Endothelial cell of umbilical vein (primary cell): ENCODE data around the gene WDR27. TPM values are rescaled to one million over a fixed set of nuclear protein-coding genes. Genes with fewer than 3 reads are reported as not detected.

Experiments
- BruUV-seq: library from RNA; stranded (reverse); fragments of 400-500 nt; replicated peaks from 2 replicates; lab custom pipeline; 2021; lab: Mats Ljungman, UMichigan
- CTCF ChIA-PET: fragments of 300-600, 350-600 bp; sonication (Branson Sonifier 250); formaldehyde crosslinking; loops from one replicate; lab custom pipeline; 2021; ENCODE audit warnings: antibody characterized with exemption, inconsistent platforms; lab: Charles Lee
- POLR2A ChIA-PET: fragments of 300-600, 350-600 bp; sonication (Branson Sonifier 250); formaldehyde crosslinking; loops from one replicate; lab custom pipeline; 2021; ENCODE audit warnings: antibody characterized with exemption, inconsistent platforms; lab: Charles Lee
- DNase-seq: peaks from one replicate; pipeline ENCODE4 v3.0.0-alpha.2; 2011; ENCODE audit warnings: low read depth, low spot score
- FAIRE-seq: peaks from 2 replicates; lab custom pipeline; 2011; peaks lifted over from hg19 to GRCh38; lab: Jason Lieb, UNC
- H2AFZ ChIP-seq: 2 replicates; pipeline ENCODE4 v1.6.0; 2012; ENCODE audit warnings: low read depth, low read length, control low read depth, inconsistent platforms
- H3K27ac ChIP-seq: 2 replicates; pipeline ENCODE4 v1.5.1; 2011; ENCODE audit warnings: low read depth, mild to moderate bottlenecking, control low read depth, low read length, moderate library complexity; ENCODE audit not compliant: insufficient read depth
- H3K27me3 ChIP-seq, 2 experiments: 2 replicates each; pipeline versions ENCODE4 v1.6.0 to v1.6.1; 2011; ENCODE audit warnings: low read length in 2 of 2, mixed read lengths in 1 of 2; ENCODE audit not compliant: control insufficient read depth in 2 of 2, insufficient read depth in 2 of 2
- H3K36me3 ChIP-seq, 2 experiments: 2 replicates in 1 of 2; 3 replicates in 1 of 2; pipeline ENCODE4 v1.5.1; 2011; ENCODE audit warnings: low read length in 2 of 2, mild to moderate bottlenecking in 1 of 2, moderate library complexity in 1 of 2; ENCODE audit not compliant: control insufficient read depth in 2 of 2, insufficient read depth in 2 of 2; ENCODE audit errors: extremely low read depth in 1 of 2
- H3K4me1 ChIP-seq: 3 replicates; pipeline ENCODE4 v1.5.1; 2011; ENCODE audit warnings: mild to moderate bottlenecking, low read length; ENCODE audit not compliant: control insufficient read depth, insufficient read depth; ENCODE audit errors: extremely low read depth
- H3K4me2 ChIP-seq: 2 replicates; pipeline ENCODE4 v1.6.1; 2011; ENCODE audit warnings: low read length, control low read depth, mixed read lengths; ENCODE audit not compliant: insufficient read depth
- H3K4me3 ChIP-seq, 3 experiments: fragments of 200-600 bp in 1 of 3; sonication (generic), shearing (Covaris generic) in 1 of 3; replicated peaks in 1 of 3; 2 replicates each; pipeline ENCODE4 v1.5.1; 2011 to 2016; ENCODE audit warnings: control low read depth in 3 of 3, low read length in 3 of 3, mild to moderate bottlenecking in 2 of 3, inconsistent platforms in 1 of 3, low read depth in 1 of 3, moderate library complexity in 1 of 3; ENCODE audit not compliant: insufficient read depth in 1 of 3
- H3K79me2 ChIP-seq: 2 replicates; pipeline ENCODE4 v1.6.0; 2012; ENCODE audit warnings: low read length, inconsistent platforms; ENCODE audit not compliant: control insufficient read depth, insufficient read depth
- H3K9ac ChIP-seq: replicated peaks from 2 replicates; pipeline ENCODE3; 2011; ENCODE audit warnings: low read length, control low read depth; ENCODE audit not compliant: insufficient read depth; ENCODE audit errors: extremely low read depth
- H3K9me1 ChIP-seq: replicated peaks from 3 replicates; pipeline ENCODE4 v1.6.0; 2011; ENCODE audit warnings: mild to moderate bottlenecking, low read length; ENCODE audit not compliant: control insufficient read depth, insufficient read depth; ENCODE audit errors: extremely low read depth
- H3K9me3 ChIP-seq: replicated peaks from 2 replicates; pipeline ENCODE4 v1.5.1; 2012; ENCODE audit warnings: low read length, inconsistent platforms; ENCODE audit not compliant: control insufficient read depth, insufficient read depth
- H4K20me1 ChIP-seq: replicated peaks from 2 replicates; pipeline ENCODE3; 2011; ENCODE audit warnings: mild to moderate bottlenecking, low read length; ENCODE audit not compliant: control insufficient read depth, insufficient read depth; ENCODE audit errors: extremely low read depth
- CTCF ChIP-seq, 2 donors: IDR thresholded peaks; 1 replicate in 1 of 2; 2 replicates in 1 of 2; pipeline ENCODE4 v1.5.1; 2011; ENCODE audit warnings: low read length in 2 of 2, mild to moderate bottlenecking in 2 of 2, moderate library complexity in 2 of 2, control low read depth in 1 of 2, inconsistent platforms in 1 of 2, low read depth in 1 of 2; ENCODE audit not compliant: insufficient read depth in 1 of 2; ENCODE audit errors: extremely low read depth in 1 of 2
- EZH2 ChIP-seq: IDR thresholded peaks from 2 replicates; pipeline ENCODE4 v1.6.1; 2012; ENCODE audit warnings: borderline replicate concordance, low read depth, mild to moderate bottlenecking, moderate library complexity, low read length, inconsistent platforms; ENCODE audit not compliant: severe bottlenecking
- FOS ChIP-seq: IDR thresholded peaks from 2 replicates; pipeline ENCODE4 v1.6.1; 2011; ENCODE audit warnings: mild to moderate bottlenecking, low read length, moderate library complexity, borderline replicate concordance; ENCODE audit not compliant: insufficient read depth
- GATA2 ChIP-seq: IDR thresholded peaks from 2 replicates; pipeline ENCODE4 v1.7.0; 2011; ENCODE audit warnings: low read depth, mild to moderate bottlenecking, moderate library complexity, mixed read lengths, low read length; ENCODE audit not compliant: insufficient read length, insufficient read depth
- JUN ChIP-seq: IDR thresholded peaks from 2 replicates; pipeline ENCODE4 v1.6.1; 2011; ENCODE audit warnings: borderline replicate concordance, low read depth; ENCODE audit not compliant: insufficient read length, insufficient read depth
- MAX ChIP-seq: IDR thresholded peaks from 2 replicates; pipeline ENCODE4 v1.6.1; 2011; ENCODE audit not compliant: insufficient read depth, insufficient read length
- MYC ChIP-seq: IDR thresholded peaks from one replicate; pipeline ENCODE4 v1.6.1; 2011; ENCODE audit warnings: mild to moderate bottlenecking, low read depth, low read length
- POLR2A ChIP-seq: IDR thresholded peaks from 2 replicates; pipeline ENCODE4 v1.6.1; 2012; ENCODE audit warnings: low read depth, mild to moderate bottlenecking, control low read depth, low read length
- POLR2AphosphoS5 ChIP-seq: IDR thresholded peaks from 2 replicates; pipeline ENCODE4 v1.6.1; 2012; ENCODE audit warnings: low read depth, mild to moderate bottlenecking, control low read depth, low read length, moderate library complexity; ENCODE audit not compliant: insufficient read depth
- dilution Hi-C: fragments of 300-500 bp; cut with MboI; formaldehyde crosslinking; loops from one replicate; pipeline ENCODE4 v1.15.0; 2019; ENCODE audit warnings: low sequenced_read_pairs; ENCODE audit not compliant: extremely low pct_ligation_motif_present
- intact Hi-C: fragments of 100-400 bp; cut with micrococcal nuclease; formaldehyde crosslinking; loops from one replicate; pipeline ENCODE4 v1.10.0; 2022
- polyA plus RNA-seq, 4 experiments: library from polyadenylated mRNA; depleted of rRNA in 3 of 4; stranded (reverse) in 3 of 4; unstranded in 1 of 4; fragments of >200 nt; gene quantifications; 2 replicates each; pipeline versions ENCODE4 v1.2.1 to v1.2.3, GENCODE V29; 2011 to 2012; ENCODE audit warnings: missing spikeins in 1 of 4
- total RNA-seq: library from RNA; stranded (reverse); gene quantifications from 2 replicates; pipeline ENCODE4 v1.2.3, GENCODE V29; 2021

WDR27 gene
- total and polyA plus RNA-seq, 2 donors (not counting 3 experiments of a cell fraction or from before 2014, with no cell fraction given) = 60.1 to 69.7 TPM

GRCh38 chr6:169543704-169544103, 158.1 kb downstream of the WDR27 start:
- no peak overlapping the region for H3K9ac ChIP-seq
- POLR2A ChIA-PET = no interaction called here
- TF ChIP-seq EZH2 = no peak
- no peak for TF ChIP-seq GATA2
- TF ChIP-seq MYC = no peak
- no peak for TF ChIP-seq CTCF (IDR thresholded peaks at IDR 0.05; ENCODE audit: extremely low read depth in 1 of 2, insufficient read depth in 1 of 2, low read depth in 1 of 2, low read length in 2 of 2)
- TF ChIP-seq POLR2AphosphoS5 = no peak
- no peak for TF ChIP-seq FOS
- TF ChIP-seq POLR2A = no peak
- TF ChIP-seq JUN = no peak
- no peak for TF ChIP-seq MAX
- dilution Hi-C loops (no loop called here), intact Hi-C loops (no loop called here)
- H2AFZ ChIP-seq = no peak overlapping the region
- no TSS peak for BruUV-seq
- no peaks in the 10 kb centered on the region for H3K9me3 ChIP-seq
- H3K4me3 ChIP-seq = no peak overlapping the region
- no peaks in the 10 kb centered on the region for H3K27me3 ChIP-seq
- H3K9me1 ChIP-seq = no peaks in the 10 kb centered on the region
- no peak for FAIRE-seq
- H3K27ac ChIP-seq = no peak overlapping the region
- no peak for DNase-seq
- H3K36me3 ChIP-seq = no peaks in the 10 kb centered on the region
- peaks cover 10% of the 10 kb centered on the region for H3K4me1 ChIP-seq
- no peak overlapping the region for H3K4me2 ChIP-seq
- H3K79me2 ChIP-seq = no peaks in the 10 kb centered on the region
- CTCF ChIA-PET = no interaction called here
- no peaks in the 10 kb centered on the region for H4K20me1 ChIP-seq
